Coronary artery (tissue), 2 donors: Measurements from ENCODE around the gene GMIP.

Experiments used
- DNase-seq: peaks from one replicate; pipeline ENCODE4 v3.0.0-alpha.2; 2017; ENCODE audit warnings: low spot score
- H3K27ac ChIP-seq, 2 donors: fragments of 200-600 bp; sonication (generic); one replicate each; pipeline ENCODE4 v1.5.1; 2016 to 2019
- H3K4me3 ChIP-seq: fragments of 200-600 bp; sonication (generic); 2 replicates; pipeline ENCODE4 v1.5.1; 2016; ENCODE audit warnings: mild to moderate bottlenecking, moderate library complexity
- TF ChIP-seq, protein P1 (sequence below): fragments of 200-600 bp; sonication (generic); IDR thresholded peaks from one replicate; pipeline ENCODE4 v1.5.1; 2019; ENCODE audit warnings: antibody characterized with exemption

GMIP gene

DNA sequence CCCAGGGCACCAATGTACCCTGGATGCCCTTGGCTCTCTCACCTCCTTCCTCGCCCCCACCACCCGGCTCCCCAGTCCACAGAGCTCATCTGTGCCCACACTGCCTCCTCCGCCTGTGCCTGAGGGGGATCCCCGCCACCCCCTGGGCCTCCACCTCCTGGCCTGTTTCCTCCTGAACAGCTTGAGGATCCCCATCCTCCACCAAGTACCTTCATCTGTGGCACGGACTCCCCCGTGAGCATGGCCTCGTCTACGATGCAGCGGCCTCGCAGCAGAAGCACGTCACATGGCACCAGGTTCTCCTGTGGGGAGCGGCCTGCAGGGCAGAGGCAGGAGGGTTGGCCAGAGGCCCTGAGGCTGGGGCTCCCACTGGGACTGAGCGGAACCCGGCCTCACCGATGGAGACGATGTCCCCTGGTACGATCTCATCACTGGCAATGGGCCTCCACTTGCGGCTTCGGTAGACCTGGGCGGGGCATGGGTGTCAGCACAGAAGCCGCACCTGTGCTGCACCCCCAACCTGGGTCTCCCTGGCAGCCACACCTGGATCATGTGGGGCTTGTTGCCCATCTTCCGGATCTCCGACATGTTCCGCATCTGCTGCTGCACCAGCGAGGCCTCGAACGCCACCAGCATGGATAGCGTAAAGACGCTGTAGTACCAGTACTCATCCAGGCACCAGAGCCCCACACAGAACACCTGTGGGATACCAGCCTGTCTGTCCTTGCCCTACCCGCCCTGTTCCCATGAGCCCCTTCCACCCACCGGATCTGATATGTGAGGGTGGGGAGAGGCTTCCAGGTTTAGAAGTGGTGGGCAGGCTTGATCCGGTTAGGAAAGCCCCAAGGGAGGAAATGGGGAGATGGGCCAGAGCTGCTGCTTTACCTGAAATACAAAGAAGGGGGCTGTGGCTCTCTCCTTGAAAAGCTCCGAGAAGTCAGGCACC, 13.3 kb upstream of the GMIP start:
- no peak for DNase-seq
- Histone ChIP-seq H3K27ac (no peak overlapping the region), H3K4me3 (no peak overlapping the region)
- TF ChIP-seq, protein P1, sequence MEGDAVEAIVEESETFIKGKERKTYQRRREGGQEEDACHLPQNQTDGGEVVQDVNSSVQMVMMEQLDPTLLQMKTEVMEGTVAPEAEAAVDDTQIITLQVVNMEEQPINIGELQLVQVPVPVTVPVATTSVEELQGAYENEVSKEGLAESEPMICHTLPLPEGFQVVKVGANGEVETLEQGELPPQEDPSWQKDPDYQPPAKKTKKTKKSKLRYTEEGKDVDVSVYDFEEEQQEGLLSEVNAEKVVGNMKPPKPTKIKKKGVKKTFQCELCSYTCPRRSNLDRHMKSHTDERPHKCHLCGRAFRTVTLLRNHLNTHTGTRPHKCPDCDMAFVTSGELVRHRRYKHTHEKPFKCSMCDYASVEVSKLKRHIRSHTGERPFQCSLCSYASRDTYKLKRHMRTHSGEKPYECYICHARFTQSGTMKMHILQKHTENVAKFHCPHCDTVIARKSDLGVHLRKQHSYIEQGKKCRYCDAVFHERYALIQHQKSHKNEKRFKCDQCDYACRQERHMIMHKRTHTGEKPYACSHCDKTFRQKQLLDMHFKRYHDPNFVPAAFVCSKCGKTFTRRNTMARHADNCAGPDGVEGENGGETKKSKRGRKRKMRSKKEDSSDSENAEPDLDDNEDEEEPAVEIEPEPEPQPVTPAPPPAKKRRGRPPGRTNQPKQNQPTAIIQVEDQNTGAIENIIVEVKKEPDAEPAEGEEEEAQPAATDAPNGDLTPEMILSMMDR = no peak

DNA sequence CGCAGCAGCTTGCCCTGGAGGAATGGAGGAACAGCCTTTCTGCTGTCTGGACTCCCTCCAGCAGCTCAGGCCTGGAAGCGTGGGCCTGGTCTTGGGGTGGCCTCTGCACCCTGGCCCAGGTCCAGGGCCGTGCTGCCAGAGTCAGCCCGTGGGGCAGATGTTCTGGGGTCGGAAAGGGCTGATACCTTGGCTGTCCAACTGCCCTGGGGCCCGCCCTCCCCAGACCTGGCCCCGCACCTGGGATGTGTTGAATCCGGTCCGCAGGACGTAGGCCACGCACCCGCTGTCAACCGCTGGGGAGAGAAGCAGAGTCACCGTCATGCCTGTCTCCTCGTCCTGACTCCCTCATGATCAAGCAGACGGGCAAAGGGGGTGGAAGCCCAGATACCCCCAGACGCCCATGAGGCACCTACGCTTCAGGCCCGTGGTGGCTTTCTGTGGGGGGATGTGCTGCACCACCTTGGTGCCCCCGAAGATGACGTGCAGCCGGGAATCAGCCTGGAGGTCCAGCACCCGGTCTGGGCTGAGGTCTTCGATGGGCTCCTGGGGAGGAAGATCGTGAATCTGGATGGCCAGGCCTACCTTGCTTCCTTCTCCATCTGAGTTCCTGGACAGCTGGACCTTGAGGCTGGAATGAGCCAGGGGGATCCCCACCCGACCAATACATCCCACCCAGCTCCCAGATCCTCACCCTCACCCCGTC, 12.3 kb upstream of the GMIP start:
- no peak overlapping the region for H3K4me3 ChIP-seq
- H3K27ac ChIP-seq = no peak overlapping the region
- DNase-seq = no peak
- TF ChIP-seq, protein P1 = no peak

DNA sequence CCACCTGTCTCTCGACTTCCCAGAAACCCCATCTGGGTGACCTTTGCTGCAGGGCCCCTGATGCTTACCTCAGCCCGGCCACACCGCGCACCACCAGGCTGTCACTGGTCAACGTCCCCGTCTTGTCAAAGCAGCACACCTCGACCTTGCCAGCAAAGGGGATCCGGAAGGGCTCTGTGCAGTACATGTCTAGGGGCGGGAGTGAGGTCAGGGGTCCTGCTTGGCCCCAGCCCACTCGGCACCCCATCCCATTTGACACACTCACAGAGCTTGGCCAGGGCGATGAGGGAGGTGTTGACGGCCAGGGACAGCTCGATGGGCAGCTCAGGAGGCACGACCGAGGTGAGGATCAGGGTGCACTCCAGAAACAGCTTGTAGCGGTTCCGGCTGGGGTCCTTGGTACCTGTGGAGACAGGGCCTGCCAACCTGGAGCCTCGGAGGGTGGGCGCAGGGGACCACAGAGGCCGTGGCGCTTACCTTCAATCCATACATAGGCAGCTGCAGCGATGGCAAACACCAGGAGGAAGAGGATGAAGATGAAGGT, 11.7 kb upstream of the GMIP start:
- TF ChIP-seq, protein P1 = no peak

DNA sequence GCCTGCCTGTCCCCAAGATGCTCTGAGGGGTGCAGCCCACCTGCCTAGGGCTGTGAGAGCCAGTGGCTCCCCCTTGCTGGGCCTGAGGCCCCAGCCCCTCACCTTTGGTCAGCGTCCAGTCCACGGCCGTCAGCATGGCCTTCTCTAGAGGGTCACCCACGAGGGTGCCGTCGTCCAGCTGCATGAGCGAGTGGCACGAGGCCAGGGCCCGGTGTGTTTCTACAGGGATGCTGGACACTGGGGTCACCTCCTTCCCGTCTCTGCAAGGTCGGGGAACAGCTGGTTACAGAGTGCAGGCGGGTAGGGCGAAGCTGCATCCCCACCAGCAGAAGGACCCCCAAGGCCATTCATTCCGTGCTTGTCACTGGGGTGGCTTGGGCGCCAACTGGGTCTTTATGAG, 11.0 kb upstream of the GMIP start:
- DNase-seq = no peak
- TF ChIP-seq, protein P1 = no peak
- Histone ChIP-seq H3K4me3 (no peak overlapping the region), H3K27ac (no peak overlapping the region)

More for the DNA sequence above, 11.7 kb upstream of the GMIP start:
- no peak overlapping the region for H3K4me3 ChIP-seq
- H3K27ac ChIP-seq = no peak overlapping the region
- no peak for DNase-seq

DNA sequence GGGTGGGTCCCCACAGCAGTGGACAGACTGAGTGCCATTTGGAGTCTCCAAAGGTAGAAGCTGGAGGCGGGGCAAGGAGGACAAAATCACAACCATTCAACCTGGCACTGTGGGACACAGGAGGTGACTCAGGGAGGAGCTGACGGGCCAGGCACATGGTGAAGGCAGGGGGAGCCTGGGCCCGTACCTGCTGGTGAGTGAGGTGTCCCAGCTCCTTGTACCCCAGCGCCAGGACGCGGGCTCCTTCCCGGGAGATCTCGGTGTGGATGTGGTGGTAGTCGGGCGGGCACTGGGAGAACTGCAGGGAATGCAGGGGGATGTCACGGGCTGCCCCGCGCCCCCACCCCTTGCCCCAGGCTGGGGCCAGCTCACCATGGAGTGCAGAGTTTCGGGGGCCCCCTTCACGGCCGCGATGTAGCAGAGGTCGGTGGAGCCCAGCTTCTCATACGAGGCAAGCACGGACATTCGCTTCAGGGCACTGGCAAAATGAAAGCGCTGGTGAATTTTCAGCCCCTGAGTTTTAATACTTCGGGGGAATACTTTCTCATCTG, 10.2 kb upstream of the GMIP start:
- Histone ChIP-seq H3K4me3 (no peak overlapping the region), H3K27ac (no peak overlapping the region)
- DNase-seq = no peak
- TF ChIP-seq, protein P1 = no peak

DNA sequence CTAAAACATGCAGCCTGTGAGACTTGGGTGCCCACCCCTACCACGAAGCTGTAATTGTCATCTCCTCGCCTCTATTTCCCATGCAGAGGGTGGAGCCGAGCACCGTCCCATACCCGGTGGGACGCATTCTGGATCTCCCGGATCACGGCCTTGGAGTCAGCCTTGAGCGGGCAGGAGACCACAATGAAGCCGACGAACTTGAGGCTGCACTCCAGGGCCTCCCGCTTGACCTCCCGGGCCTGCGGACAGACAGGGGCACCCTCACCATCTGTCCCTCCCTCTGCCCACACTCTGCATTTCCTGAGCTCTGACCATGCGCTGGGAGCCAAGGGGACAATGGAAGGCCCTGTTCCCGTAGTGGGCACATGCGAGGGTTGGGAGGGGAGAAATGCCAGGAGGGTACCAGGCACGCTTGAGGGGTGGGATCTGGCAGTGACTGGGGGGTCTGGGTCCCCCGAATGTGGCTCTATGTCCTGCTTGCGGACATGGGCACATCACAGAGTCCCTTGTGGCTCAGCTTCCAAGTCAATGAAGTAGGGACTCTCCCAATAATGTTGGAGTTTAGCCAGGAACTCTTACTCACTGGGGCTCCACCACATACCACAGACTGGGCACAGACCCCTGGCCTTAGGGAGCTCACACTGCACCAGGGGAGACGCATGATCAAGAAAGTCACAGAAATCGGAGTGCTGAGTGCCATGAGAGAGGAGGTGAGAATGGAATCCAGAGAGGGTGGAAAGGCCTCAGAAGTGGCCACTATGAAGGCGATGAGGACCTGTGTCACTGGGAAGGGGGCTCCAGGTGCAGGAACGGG, 9.2 kb upstream of the GMIP start:
- Histone ChIP-seq H3K4me3 (no peak overlapping the region), H3K27ac (no peak overlapping the region)
- DNase-seq = no peak
- TF ChIP-seq, protein P1 = no peak
